SU-DHL-6 (cell line): ENCODE results near the gene KCNH1.
"Not testable (repeated sequence)": the region's sequence is repeated elsewhere in the genome, so short reads cannot be mapped to it uniquely, and the experiment has no call there.

ENCODE experiments used
- H2AFZ ChIP-seq: fragments of 200-600 bp; sonication (generic); 2 replicates; pipeline ENCODE4 v1.6.1; 2014; ENCODE audit warnings: low read depth, mild to moderate bottlenecking, moderate library complexity, mixed read lengths, antibody characterized with exemption, low read length; ENCODE audit not compliant: severe bottlenecking
- H3F3A ChIP-seq: fragments of 200-600 bp; shearing (Covaris generic); 2 replicates; pipeline ENCODE4 v1.6.0; 2016; ENCODE audit warnings: antibody characterized with exemption, mild to moderate bottlenecking; ENCODE audit not compliant: insufficient read depth
- H3K27ac ChIP-seq: fragments of 200-600 bp; sonication (generic); 2 replicates; pipeline ENCODE4 v1.5.1; 2016; ENCODE audit warnings: low read depth, mild to moderate bottlenecking, low read length, moderate library complexity, mixed read lengths
- H3K27me3 ChIP-seq: fragments of 200-600 bp; sonication (generic), shearing (Covaris generic); 2 replicates; pipeline ENCODE4 v1.6.0; 2014; ENCODE audit warnings: mild to moderate bottlenecking, low read length
- H3K36me3 ChIP-seq: fragments of 200-600 bp; sonication (generic); 2 replicates; pipeline ENCODE4 v1.6.1; 2014; ENCODE audit warnings: mild to moderate bottlenecking, low read length, mixed read lengths
- H3K4me2 ChIP-seq: fragments of 300-600, 200-600 bp; shearing (Covaris generic), sonication (generic); 2 replicates; pipeline ENCODE4 v1.6.0; 2014; ENCODE audit warnings: low read length, low read depth, mild to moderate bottlenecking; ENCODE audit not compliant: poor library complexity, severe bottlenecking
- H3K4me3 ChIP-seq: fragments of 200-600 bp; sonication (generic); 2 replicates; pipeline ENCODE4 v1.5.1; 2014; ENCODE audit warnings: antibody characterized with exemption, low read length, mild to moderate bottlenecking, mixed read lengths; ENCODE audit not compliant: insufficient read depth, poor library complexity, severe bottlenecking
- H3K79me2 ChIP-seq: fragments of 200-600 bp; sonication (generic); 2 replicates; pipeline ENCODE4 v1.6.1; 2014; ENCODE audit warnings: mild to moderate bottlenecking, low read length, moderate library complexity; ENCODE audit not compliant: insufficient read depth
- H3K9ac ChIP-seq: fragments of 200-600 bp; sonication (generic); 2 replicates; pipeline ENCODE4 v1.7.0; 2014; ENCODE audit warnings: mild to moderate bottlenecking, low read length
- H3K9me2 ChIP-seq: fragments of 200-600 bp; sonication (generic); replicated peaks from 2 replicates; pipeline ENCODE4 v1.6.1; 2014; ENCODE audit warnings: low read length; ENCODE audit not compliant: insufficient read depth
- H3K9me3 ChIP-seq: fragments of 200-600 bp; sonication (generic); 2 replicates; pipeline ENCODE4 v1.6.1; 2014; ENCODE audit warnings: low read length, mixed read lengths; ENCODE audit not compliant: insufficient read depth
- H4K20me1 ChIP-seq: fragments of 200-600 bp; sonication (generic); 2 replicates; pipeline ENCODE4 v1.6.1; 2014; ENCODE audit warnings: low read depth, mild to moderate bottlenecking, antibody characterized with exemption, low read length, moderate library complexity, mixed read lengths
- EZH2phosphoT487 ChIP-seq: fragments of 200-600 bp; sonication (generic), shearing (Covaris generic); conservative IDR thresholded peaks from 2 replicates; pipeline ENCODE4 v1.6.1; 2018; ENCODE audit warnings: mild to moderate bottlenecking, antibody characterized with exemption, low read length, moderate library complexity, mixed read lengths
- TF ChIP-seq, protein P1 (sequence below): fragments of 200-600 bp; sonication (generic); IDR thresholded peaks from one replicate; pipeline ENCODE4 v1.5.1; 2017; ENCODE audit warnings: antibody characterized with exemption, mild to moderate bottlenecking, low read length, moderate library complexity; ENCODE audit not compliant: insufficient read depth, poor library complexity, severe bottlenecking

KCNH1 gene

DNA sequence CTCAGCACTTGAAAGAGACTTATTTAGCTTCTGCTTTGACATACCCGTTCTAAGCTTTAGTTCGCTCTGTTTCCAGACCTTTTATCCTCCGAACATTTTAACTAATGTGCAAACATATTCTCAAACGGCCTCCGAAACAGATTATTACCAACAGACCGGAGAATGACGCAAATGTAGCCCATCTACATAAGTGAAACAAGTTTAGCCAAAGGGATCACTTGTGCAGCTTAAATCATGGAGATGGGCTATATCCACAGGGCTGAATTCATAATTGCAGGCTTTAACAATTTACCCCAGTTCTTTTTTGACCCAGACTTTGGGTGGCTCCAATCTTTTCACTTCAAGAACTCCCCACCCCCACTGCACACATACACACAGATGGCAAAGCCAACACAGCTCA, 119.7 kb downstream of the KCNH1 start:
- Histone ChIP-seq H3K9me3 (no peaks in the 10 kb centered on the region), H3K79me2 (no peaks in the 10 kb centered on the region), H3K27me3 (no peaks in the 10 kb centered on the region), H3K4me2 (no peak overlapping the region), H3K36me3 (no peaks in the 10 kb centered on the region), H3K9ac (no peak overlapping the region), H3F3A (no peaks in the 10 kb centered on the region), H2AFZ (no peak overlapping the region), H4K20me1 (no peaks in the 10 kb centered on the region), H3K27ac (no peak overlapping the region), H3K9me2 (no peaks in the 10 kb centered on the region), H3K4me3 (no peak overlapping the region)
- TF ChIP-seq EZH2phosphoT487, result no peak
- TF ChIP-seq, protein P1, sequence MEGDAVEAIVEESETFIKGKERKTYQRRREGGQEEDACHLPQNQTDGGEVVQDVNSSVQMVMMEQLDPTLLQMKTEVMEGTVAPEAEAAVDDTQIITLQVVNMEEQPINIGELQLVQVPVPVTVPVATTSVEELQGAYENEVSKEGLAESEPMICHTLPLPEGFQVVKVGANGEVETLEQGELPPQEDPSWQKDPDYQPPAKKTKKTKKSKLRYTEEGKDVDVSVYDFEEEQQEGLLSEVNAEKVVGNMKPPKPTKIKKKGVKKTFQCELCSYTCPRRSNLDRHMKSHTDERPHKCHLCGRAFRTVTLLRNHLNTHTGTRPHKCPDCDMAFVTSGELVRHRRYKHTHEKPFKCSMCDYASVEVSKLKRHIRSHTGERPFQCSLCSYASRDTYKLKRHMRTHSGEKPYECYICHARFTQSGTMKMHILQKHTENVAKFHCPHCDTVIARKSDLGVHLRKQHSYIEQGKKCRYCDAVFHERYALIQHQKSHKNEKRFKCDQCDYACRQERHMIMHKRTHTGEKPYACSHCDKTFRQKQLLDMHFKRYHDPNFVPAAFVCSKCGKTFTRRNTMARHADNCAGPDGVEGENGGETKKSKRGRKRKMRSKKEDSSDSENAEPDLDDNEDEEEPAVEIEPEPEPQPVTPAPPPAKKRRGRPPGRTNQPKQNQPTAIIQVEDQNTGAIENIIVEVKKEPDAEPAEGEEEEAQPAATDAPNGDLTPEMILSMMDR, result no peak

- Histone ChIP-seq H2AFZ (no peak overlapping the region), H4K20me1 (no peaks in the 10 kb centered on the region), H3K27ac (no peak overlapping the region)
These were observed 120.4 kb downstream of the KCNH1 start for GRCh38 chr1:211013346-211014240.

DNA sequence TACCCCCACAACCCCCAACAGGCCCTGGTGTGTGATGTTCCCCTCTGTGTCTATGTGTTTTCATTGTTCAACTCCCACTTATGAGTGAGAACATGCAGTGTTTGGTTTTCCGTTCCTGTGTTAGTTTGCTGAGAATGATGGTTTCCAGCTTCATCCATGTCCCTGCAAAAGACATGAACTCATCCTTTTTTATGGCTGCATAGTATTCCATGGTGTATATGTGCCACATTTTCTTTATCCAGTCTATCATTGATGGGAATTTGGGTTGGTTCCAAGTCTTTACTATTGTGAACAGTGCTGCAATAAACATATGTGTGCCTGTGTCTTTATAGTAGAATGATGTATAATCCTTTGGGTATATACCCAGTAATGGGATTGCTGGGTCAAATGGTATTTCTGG, 122.8 kb downstream of the KCNH1 start:
- H2AFZ ChIP-seq, H4K20me1 ChIP-seq, H3K27ac ChIP-seq: not testable (repeated sequence)

More at GRCh38 chr1:211013346-211014240, 120.4 kb downstream of the KCNH1 start:
- Histone ChIP-seq H3K4me3 (no peak overlapping the region), H3K79me2 (no peaks in the 10 kb centered on the region), H3K9me2 (no peaks in the 10 kb centered on the region), H3K9me3 (no peaks in the 10 kb centered on the region), H3K36me3 (no peaks in the 10 kb centered on the region), H3K4me2 (no peak overlapping the region), H3F3A (no peaks in the 10 kb centered on the region), H3K9ac (no peak overlapping the region), H3K27me3 (no peaks in the 10 kb centered on the region)
- TF ChIP-seq, protein P1, result no peak
- no peak for TF ChIP-seq EZH2phosphoT487

GRCh38 chr1:211009944-211010343, 124.0 kb downstream of the KCNH1 start:
- no peaks in the 10 kb centered on the region for H3K9me2 ChIP-seq
- H3K9me3 ChIP-seq, result no peaks in the 10 kb centered on the region
- H3K27ac ChIP-seq, result no peak overlapping the region
- no peak overlapping the region for H3K4me2 ChIP-seq
- no peaks in the 10 kb centered on the region for H3K27me3 ChIP-seq
- H4K20me1 ChIP-seq, result no peaks in the 10 kb centered on the region
- H3K79me2 ChIP-seq, result no peaks in the 10 kb centered on the region
- H2AFZ ChIP-seq, result no peak overlapping the region
- TF ChIP-seq, protein P1, result no peak
- TF ChIP-seq EZH2phosphoT487, result no peak
- no peaks in the 10 kb centered on the region for H3K36me3 ChIP-seq
- H3K4me3 ChIP-seq, result no peak overlapping the region
- H3K9ac ChIP-seq, result no peak overlapping the region
- no peaks in the 10 kb centered on the region for H3F3A ChIP-seq

More for the DNA sequence above, 122.8 kb downstream of the KCNH1 start:
- not testable (repeated sequence) for H3K4me2 ChIP-seq, H3K36me3 ChIP-seq, H3F3A ChIP-seq, H3K4me3 ChIP-seq, H3K9ac ChIP-seq, H3K79me2 ChIP-seq, H3K9me3 ChIP-seq, H3K9me2 ChIP-seq, H3K27me3 ChIP-seq
